ENCODE measurements around the gene OTUD7B. TPM values are rescaled to one million over a fixed set of nuclear protein-coding genes. Genes with fewer than 3 reads are reported as not detected.
A peak's percentile ranks its signal among the peaks of the same experiment; 100 is the strongest.

OTUD7B gene
- total RNA-seq, 4 donors from 2014 or later: 34.1 to 49.6 (median 42.3) TPM

GRCh38 chr1:150012611-150013010 is 2.1 kb upstream of the OTUD7B start:
- no peak overlapping the region for H3K27ac ChIP-seq
- H3K4me1 ChIP-seq: peaks cover 10 to 23% (median 11%) of the 10 kb centered on the region in 3 donors
- no peak overlapping the region for H3K4me3 ChIP-seq
- ATAC-seq: no peak
- no peaks in the 10 kb centered on the region for H3K27me3 ChIP-seq
- no CpG with 5 or more reads among the region's 1 CpG for WGBS, 2 donors (ENCODE audit: low coverage in 1 of 2)
- H3K9me3 ChIP-seq: no peaks in the 10 kb centered on the region
- H3K36me3 ChIP-seq: no peaks in the 10 kb centered on the region
- TF ChIP-seq, protein P1, sequence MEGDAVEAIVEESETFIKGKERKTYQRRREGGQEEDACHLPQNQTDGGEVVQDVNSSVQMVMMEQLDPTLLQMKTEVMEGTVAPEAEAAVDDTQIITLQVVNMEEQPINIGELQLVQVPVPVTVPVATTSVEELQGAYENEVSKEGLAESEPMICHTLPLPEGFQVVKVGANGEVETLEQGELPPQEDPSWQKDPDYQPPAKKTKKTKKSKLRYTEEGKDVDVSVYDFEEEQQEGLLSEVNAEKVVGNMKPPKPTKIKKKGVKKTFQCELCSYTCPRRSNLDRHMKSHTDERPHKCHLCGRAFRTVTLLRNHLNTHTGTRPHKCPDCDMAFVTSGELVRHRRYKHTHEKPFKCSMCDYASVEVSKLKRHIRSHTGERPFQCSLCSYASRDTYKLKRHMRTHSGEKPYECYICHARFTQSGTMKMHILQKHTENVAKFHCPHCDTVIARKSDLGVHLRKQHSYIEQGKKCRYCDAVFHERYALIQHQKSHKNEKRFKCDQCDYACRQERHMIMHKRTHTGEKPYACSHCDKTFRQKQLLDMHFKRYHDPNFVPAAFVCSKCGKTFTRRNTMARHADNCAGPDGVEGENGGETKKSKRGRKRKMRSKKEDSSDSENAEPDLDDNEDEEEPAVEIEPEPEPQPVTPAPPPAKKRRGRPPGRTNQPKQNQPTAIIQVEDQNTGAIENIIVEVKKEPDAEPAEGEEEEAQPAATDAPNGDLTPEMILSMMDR (IDR thresholded peaks at IDR 0.05): no peak
- TF ChIP-seq POLR2AphosphoS5 (IDR thresholded peaks at IDR 0.05): no peak
- no peak for TF ChIP-seq POLR2A (IDR thresholded peaks at IDR 0.05)
- TF ChIP-seq EP300 (IDR thresholded peaks at IDR 0.05): no peak

DNA sequence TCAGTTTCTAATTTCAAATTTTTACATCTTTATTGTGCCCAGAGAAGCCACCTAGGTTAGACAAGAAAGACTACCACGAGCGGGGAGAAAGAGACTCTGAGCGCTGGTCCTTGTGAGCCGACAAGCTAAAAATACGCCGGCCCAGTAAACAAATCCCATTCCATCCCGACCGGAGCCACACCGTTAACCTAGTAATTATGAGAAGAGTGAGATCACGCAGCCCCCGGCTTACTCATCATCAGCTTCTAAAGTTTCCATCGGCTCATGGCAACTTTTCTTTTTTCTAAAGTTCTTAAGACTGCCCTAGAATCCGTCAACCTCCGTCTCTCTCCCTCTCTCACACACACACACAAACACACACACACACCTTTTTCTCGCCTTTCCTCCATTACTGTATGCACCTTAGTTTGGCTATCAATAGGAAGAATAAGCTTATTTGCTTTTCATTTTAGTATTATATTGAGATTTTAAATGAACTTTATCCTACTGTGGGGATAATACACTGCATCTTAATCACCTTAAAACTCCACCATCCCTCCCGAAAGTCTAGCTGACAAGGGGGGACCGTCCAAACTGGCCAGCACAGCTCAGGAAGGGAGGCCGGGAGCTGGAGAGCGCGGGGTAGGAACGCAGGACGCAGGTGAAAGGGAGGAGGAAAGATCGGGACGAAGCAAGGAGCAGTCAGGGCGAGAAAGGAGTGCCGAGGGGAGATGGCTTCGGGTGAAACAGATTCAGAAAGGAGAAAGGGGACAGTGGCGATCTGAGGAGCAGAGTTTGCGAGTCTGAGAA is 728 bp downstream of the OTUD7B start:
- WGBS, 2 donors (ENCODE audit: low coverage in 1 of 2): 0 to 2% methylated on average over 22 to 29 of the region's 29 CpGs
- peak; percentile 50 for ATAC-seq
- TF ChIP-seq POLR2AphosphoS5 (IDR thresholded peaks at IDR 0.05) (peak; percentile 67), EP300 (IDR thresholded peaks at IDR 0.05) (no peak), POLR2A (IDR thresholded peaks at IDR 0.05) (no peak)
- peaks cover 0 to 8% of the 10 kb centered on the region in 2 donors for H3K36me3 ChIP-seq
- H3K9me3 ChIP-seq: no peaks in the 10 kb centered on the region
- H3K27me3 ChIP-seq: no peaks in the 10 kb centered on the region
- peak overlapping the region; percentile 82 to 97 (median 96) for H3K27ac ChIP-seq
- H3K4me1 ChIP-seq: peaks cover 14 to 51% (median 20%) of the 10 kb centered on the region in 3 donors
- H3K4me3 ChIP-seq: peak overlapping the region; percentile 70 to 83

- peak overlapping the region; percentile 70 to 83 for H3K4me3 ChIP-seq
- no peaks in the 10 kb centered on the region for H3K9me3 ChIP-seq
- ATAC-seq: no peak
- peak overlapping the region; percentile 30 to 97 (median 96) for H3K27ac ChIP-seq
- WGBS, 2 donors (ENCODE audit: low coverage in 1 of 2): 31 to 39% methylated on average over 5 to 6 of the region's 6 CpGs
- H3K36me3 ChIP-seq: peaks cover 0 to 9% of the 10 kb centered on the region in 2 donors
- no peaks in the 10 kb centered on the region for H3K27me3 ChIP-seq
- H3K4me1 ChIP-seq: peaks cover 14 to 62% (median 20%) of the 10 kb centered on the region in 3 donors
- TF ChIP-seq POLR2AphosphoS5 (IDR thresholded peaks at IDR 0.05) (no peak), POLR2A (IDR thresholded peaks at IDR 0.05) (no peak), EP300 (IDR thresholded peaks at IDR 0.05) (no peak)
- TF ChIP-seq, protein P1 (IDR thresholded peaks at IDR 0.05): no peak
Observed at GRCh38 chr1:150008699-150009098, 1.8 kb downstream of the OTUD7B start.

DNA sequence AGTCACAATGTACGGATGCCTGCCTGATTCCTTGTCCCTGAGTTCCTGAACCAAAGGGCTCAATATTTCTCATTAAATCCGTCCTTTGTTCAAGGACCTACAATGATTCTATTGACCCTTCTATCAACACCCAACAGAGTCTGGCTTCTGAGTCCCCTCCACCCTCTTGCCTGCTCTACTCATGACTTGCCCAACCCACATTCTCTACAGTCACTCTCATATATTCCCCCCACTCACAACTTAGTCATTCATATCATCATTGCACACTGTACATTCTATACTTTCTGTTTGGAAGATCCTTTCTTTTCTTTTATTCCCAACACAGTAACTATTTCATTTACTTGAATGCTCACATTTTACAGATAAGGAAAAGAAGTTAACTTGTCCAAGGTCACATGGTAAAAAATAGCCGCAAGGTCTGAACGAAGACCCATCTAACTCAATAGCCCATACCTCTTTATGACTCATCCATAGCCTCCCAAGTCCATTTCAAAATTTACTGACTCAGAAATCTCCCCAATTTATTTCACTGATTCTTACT is 3.6 kb downstream of the OTUD7B start:
- H3K36me3 ChIP-seq: peaks cover 0 to 16% of the 10 kb centered on the region in 2 donors
- no peaks in the 10 kb centered on the region for H3K27me3 ChIP-seq
- peak overlapping the region; percentile 15 to 97 (median 96) for H3K27ac ChIP-seq
- WGBS, 2 donors (ENCODE audit: low coverage in 1 of 2): 82% methylated on average over 4 of the region's 4 CpGs
- H3K4me3 ChIP-seq: peak overlapping the region in 1 of 2 donors; percentile 83
- TF ChIP-seq POLR2A (IDR thresholded peaks at IDR 0.05) (no peak), EP300 (IDR thresholded peaks at IDR 0.05) (no peak), POLR2AphosphoS5 (IDR thresholded peaks at IDR 0.05) (no peak)
- TF ChIP-seq, protein P1 (IDR thresholded peaks at IDR 0.05): no peak
- peaks cover 14 to 77% (median 26%) of the 10 kb centered on the region in 3 donors for H3K4me1 ChIP-seq
- ATAC-seq: no peak
- H3K9me3 ChIP-seq: no peaks in the 10 kb centered on the region

DNA sequence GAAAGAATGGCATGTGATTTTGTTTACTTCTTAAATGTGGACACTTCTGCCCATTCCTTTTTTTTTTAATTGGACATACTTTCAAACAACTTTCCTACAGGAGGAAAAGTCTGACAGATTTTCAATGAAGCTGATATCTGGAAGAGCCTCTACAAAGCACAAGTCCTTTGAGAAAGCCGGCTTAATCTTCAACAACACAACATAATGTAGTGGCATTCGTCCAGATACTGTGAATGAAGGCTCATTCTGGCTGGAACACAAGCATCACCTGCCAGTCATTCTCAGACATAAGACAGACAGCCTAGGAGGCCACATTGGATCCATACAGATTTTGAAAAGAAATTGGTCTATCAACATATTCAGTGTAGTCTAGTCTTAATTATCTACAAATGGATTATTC is 4.9 kb downstream of the OTUD7B start:
- ATAC-seq: no peak
- Histone ChIP-seq H3K36me3 (peaks cover 0 to 18% of the 10 kb centered on the region in 2 donors), H3K27me3 (no peaks in the 10 kb centered on the region), H3K27ac (peak overlapping the region in 1 of 4 donors; percentile 15), H3K9me3 (no peaks in the 10 kb centered on the region), H3K4me1 (peaks cover 21 to 83% (median 25%) of the 10 kb centered on the region in 3 donors), H3K4me3 (no peak overlapping the region)
- WGBS, 2 donors (ENCODE audit: low coverage in 1 of 2): 70 to 80% methylated on average over 2 of the region's 2 CpGs
- TF ChIP-seq EP300 (IDR thresholded peaks at IDR 0.05) (no peak), POLR2A (IDR thresholded peaks at IDR 0.05) (no peak), POLR2AphosphoS5 (IDR thresholded peaks at IDR 0.05) (no peak)
- TF ChIP-seq, protein P1 (IDR thresholded peaks at IDR 0.05): no peak
